HepG2 (cell line): ENCODE data around the gene HPCAL1. TPM values are rescaled to one million over a fixed set of nuclear protein-coding genes. Genes with fewer than 3 reads are reported as not detected.

ENCODE experiments used
- CC2D1A ChIP-seq: sonication (generic); formaldehyde crosslinking; IDR thresholded peaks from 2 replicates; pipeline ENCODE4 v1.8.1; 2023; ENCODE audit warnings: mild to moderate bottlenecking, missing genetic modification reagents
- FOXO1 ChIP-seq: sonication (generic); formaldehyde crosslinking; IDR thresholded peaks from 2 replicates; pipeline ENCODE4 v1.4.0; 2020; ENCODE audit warnings: missing genetic modification reagents
- HNRNPL ChIP-seq: fragments of 200-400 bp; formaldehyde crosslinking; IDR thresholded peaks from 2 replicates; pipeline ENCODE4 v1.6.1; 2017; ENCODE audit warnings: mild to moderate bottlenecking, low read depth, low read length
- RARA ChIP-seq: IDR thresholded peaks from 2 replicates; pipeline ENCODE4 v1.6.1; 2016; ENCODE audit warnings: missing genetic modification reagents, missing compliant biosample characterization
- TFDP1 ChIP-seq: IDR thresholded peaks from 2 replicates; pipeline ENCODE4 v1.6.1; 2016; ENCODE audit warnings: missing compliant biosample characterization, missing genetic modification reagents, borderline replicate concordance
- ZNF205 ChIP-seq: IDR thresholded peaks from 2 replicates; pipeline ENCODE4 v1.6.1; 2018; ENCODE audit warnings: missing biosample characterization, missing genetic modification reagents
- ZNF687 ChIP-seq: sonication (generic); formaldehyde crosslinking; IDR thresholded peaks from 2 replicates; pipeline ENCODE4 v1.5.1; 2020; ENCODE audit warnings: mild to moderate bottlenecking, missing genetic modification reagents, moderate library complexity
- polyA plus RNA-seq, 8 experiments: library from polyadenylated mRNA; depleted of rRNA in 3 of 8; stranded (reverse) in 7 of 8; unstranded in 1 of 8; fragments of >200 nt; fragmentation: Illumina TruSeq in 4 of 8; extraction: Trizol in 4 of 8; gene quantifications; 2 replicates each; pipeline versions ENCODE4 v1.2.1 to v1.2.3, GENCODE V29; 2011 to 2016; ENCODE audit warnings: low read depth in 4 of 8, missing spikeins in 1 of 8, mixed read lengths in 1 of 8; ENCODE audit not compliant: insufficient read depth in 1 of 8
- total RNA-seq, 5 experiments: library from RNA; depleted of rRNA; stranded (reverse); fragments of >200 nt; fragmentation: Illumina TruSeq; extraction: Trizol; gene quantifications; 2 replicates each; pipeline ENCODE4 v1.2.3, GENCODE V29; 2016; ENCODE audit warnings: low read depth in 1 of 5

The HPCAL1 gene
- total and polyA plus RNA-seq, 2 of the 13 experiments (the other 11 are each of a cell fraction or from before 2014, with no cell fraction given) = 29.5 to 29.9 TPM

DNA sequence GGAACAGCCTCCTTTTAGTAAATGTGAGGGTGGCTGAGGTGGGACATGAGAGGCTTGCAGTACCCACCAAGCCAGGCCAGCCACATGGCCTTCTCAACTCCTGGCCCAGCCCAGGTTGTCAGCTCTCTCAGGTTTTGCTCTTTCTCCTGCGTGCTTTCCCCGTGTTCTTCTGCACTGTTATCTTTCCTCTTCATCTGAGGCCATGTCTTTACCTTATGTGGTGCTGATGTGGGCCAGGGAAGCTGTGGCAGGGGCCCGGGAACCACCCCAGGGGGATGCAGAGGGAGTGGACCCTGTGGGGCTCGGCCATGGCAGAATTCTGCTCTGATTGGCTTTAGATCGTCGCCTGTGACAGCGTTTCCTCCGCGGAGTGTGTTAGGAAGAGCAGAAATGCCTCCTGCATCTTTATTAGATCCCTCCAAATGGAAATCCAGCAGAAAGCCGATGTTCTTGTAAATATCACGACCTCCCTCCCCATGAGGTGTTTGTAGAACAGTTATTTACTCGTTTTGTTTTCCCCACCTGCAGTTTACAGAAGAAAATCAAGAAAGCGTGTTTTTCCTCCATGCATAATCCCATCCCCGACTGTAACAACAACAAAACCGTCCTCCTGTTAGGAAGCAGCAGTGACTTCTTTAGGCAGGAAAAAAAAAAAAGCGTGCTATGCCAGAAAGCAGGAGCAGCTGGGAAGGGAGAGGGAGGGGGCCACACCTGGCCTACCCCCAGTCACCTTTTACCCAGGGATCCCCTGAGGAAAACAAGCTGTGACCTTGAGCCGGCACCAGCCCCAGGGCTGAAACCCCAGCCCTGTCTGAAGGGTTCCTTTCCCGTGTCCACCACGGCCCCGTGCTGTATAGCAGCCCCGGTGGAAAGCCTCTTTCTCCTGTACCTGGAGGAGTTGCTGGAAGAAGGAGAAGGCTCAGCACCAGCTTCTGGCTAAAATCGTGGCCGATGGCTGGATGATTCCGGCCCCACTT lies 54.8 kb downstream of the HPCAL1 start (continued):
- TF ChIP-seq HNRNPL = no peak
- 0 out of 2 replicates have a peak, but pooled peaks have one; percentile 18 for TF ChIP-seq RARA (CRISPR knock-in tag)
- TF ChIP-seq FOXO1 (CRISPR knock-in tag) = no peak
- no peak for TF ChIP-seq CC2D1A (CRISPR knock-in tag)
- no peak for TF ChIP-seq TFDP1 (CRISPR knock-in tag)
- TF ChIP-seq ZNF205 = no peak
- TF ChIP-seq ZNF687 (CRISPR knock-in tag) = 0 out of 2 replicates have a peak, but pooled peaks have one; percentile 16
- TF ChIP-seq, all 625 proteins: peak for 6
